Measurements from ENCODE around the gene RBM23. TPM values are rescaled to one million over a fixed set of nuclear protein-coding genes. Genes with fewer than 3 reads are reported as not detected.

RBM23 gene
- total and polyA plus RNA-seq, 2 of the 8 experiments (the other 6 are each of a cell fraction or from before 2014, with no cell fraction given): 41.2 to 43.3 TPM

DNA sequence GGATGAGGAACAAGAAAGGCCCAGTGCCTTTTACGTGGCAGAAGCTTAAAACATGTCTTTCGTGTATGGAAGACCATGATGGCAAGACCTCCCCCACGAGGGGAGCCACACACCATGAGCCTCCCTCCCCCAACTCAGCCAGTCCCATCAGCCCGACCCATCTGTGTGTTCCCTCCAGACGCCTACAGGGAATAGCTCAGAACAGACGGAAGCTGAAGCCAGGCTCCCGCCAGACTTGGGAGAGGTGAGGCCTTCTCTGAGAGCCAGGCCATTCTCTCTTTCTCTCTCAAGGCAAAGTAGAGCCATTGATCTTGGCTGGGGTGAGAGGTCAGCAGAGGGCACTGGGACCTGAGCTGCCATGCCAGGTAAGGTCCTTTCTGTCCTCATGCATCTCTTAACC is 26.5 kb downstream of the RBM23 start (continued):
- TF ChIP-seq, protein P1, sequence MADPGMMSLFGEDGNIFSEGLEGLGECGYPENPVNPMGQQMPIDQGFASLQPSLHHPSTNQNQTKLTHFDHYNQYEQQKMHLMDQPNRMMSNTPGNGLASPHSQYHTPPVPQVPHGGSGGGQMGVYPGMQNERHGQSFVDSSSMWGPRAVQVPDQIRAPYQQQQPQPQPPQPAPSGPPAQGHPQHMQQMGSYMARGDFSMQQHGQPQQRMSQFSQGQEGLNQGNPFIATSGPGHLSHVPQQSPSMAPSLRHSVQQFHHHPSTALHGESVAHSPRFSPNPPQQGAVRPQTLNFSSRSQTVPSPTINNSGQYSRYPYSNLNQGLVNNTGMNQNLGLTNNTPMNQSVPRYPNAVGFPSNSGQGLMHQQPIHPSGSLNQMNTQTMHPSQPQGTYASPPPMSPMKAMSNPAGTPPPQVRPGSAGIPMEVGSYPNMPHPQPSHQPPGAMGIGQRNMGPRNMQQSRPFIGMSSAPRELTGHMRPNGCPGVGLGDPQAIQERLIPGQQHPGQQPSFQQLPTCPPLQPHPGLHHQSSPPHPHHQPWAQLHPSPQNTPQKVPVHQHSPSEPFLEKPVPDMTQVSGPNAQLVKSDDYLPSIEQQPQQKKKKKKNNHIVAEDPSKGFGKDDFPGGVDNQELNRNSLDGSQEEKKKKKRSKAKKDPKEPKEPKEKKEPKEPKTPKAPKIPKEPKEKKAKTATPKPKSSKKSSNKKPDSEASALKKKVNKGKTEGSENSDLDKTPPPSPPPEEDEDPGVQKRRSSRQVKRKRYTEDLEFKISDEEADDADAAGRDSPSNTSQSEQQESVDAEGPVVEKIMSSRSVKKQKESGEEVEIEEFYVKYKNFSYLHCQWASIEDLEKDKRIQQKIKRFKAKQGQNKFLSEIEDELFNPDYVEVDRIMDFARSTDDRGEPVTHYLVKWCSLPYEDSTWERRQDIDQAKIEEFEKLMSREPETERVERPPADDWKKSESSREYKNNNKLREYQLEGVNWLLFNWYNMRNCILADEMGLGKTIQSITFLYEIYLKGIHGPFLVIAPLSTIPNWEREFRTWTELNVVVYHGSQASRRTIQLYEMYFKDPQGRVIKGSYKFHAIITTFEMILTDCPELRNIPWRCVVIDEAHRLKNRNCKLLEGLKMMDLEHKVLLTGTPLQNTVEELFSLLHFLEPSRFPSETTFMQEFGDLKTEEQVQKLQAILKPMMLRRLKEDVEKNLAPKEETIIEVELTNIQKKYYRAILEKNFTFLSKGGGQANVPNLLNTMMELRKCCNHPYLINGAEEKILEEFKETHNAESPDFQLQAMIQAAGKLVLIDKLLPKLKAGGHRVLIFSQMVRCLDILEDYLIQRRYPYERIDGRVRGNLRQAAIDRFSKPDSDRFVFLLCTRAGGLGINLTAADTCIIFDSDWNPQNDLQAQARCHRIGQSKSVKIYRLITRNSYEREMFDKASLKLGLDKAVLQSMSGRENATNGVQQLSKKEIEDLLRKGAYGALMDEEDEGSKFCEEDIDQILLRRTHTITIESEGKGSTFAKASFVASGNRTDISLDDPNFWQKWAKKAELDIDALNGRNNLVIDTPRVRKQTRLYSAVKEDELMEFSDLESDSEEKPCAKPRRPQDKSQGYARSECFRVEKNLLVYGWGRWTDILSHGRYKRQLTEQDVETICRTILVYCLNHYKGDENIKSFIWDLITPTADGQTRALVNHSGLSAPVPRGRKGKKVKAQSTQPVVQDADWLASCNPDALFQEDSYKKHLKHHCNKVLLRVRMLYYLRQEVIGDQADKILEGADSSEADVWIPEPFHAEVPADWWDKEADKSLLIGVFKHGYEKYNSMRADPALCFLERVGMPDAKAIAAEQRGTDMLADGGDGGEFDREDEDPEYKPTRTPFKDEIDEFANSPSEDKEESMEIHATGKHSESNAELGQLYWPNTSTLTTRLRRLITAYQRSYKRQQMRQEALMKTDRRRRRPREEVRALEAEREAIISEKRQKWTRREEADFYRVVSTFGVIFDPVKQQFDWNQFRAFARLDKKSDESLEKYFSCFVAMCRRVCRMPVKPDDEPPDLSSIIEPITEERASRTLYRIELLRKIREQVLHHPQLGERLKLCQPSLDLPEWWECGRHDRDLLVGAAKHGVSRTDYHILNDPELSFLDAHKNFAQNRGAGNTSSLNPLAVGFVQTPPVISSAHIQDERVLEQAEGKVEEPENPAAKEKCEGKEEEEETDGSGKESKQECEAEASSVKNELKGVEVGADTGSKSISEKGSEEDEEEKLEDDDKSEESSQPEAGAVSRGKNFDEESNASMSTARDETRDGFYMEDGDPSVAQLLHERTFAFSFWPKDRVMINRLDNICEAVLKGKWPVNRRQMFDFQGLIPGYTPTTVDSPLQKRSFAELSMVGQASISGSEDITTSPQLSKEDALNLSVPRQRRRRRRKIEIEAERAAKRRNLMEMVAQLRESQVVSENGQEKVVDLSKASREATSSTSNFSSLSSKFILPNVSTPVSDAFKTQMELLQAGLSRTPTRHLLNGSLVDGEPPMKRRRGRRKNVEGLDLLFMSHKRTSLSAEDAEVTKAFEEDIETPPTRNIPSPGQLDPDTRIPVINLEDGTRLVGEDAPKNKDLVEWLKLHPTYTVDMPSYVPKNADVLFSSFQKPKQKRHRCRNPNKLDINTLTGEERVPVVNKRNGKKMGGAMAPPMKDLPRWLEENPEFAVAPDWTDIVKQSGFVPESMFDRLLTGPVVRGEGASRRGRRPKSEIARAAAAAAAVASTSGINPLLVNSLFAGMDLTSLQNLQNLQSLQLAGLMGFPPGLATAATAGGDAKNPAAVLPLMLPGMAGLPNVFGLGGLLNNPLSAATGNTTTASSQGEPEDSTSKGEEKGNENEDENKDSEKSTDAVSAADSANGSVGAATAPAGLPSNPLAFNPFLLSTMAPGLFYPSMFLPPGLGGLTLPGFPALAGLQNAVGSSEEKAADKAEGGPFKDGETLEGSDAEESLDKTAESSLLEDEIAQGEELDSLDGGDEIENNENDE (IDR thresholded peaks at IDR 0.05; ENCODE audit: insufficient replicate concordance, low read length): no peak
- TF ChIP-seq GTF2F1 (IDR thresholded peaks at IDR 0.05; ENCODE audit: borderline replicate concordance, low read depth, low read length): no peak
